IMR-90 (cell line): ENCODE results near the gene COX11. TPM values are rescaled to one million over a fixed set of nuclear protein-coding genes. Genes with fewer than 3 reads are reported as not detected.

ENCODE experiments used
- ATAC-seq: fragments of 200-7000 bp; cut with Tn5 transposase; 2 replicates; pipeline ENCODE4 v1.9.1; 2020; ENCODE audit warnings: low read depth, mild to moderate bottlenecking, moderate library complexity
- BruUV-seq: library from RNA; stranded (reverse); fragments of 400-500 nt; replicated peaks from 2 replicates; lab custom pipeline; 2021; lab: Mats Ljungman, UMichigan
- CTCF ChIA-PET: fragments of 300-600 bp; formaldehyde crosslinking; extraction: SDS; loops from one replicate; lab custom pipeline; 2021; ENCODE audit warnings: antibody characterized with exemption; lab: Yijun Ruan, JAX
- POLR2A ChIA-PET: fragments of 300-600 bp; sonication (Branson Sonifier 250); formaldehyde crosslinking; loops from one replicate; lab custom pipeline; 2022; ENCODE audit warnings: antibody characterized with exemption; ENCODE audit not compliant: unreplicated experiment; lab: Charles Lee
- DNase-seq: peaks from one replicate; pipeline ENCODE4 v3.0.0; 2013
- H2AFZ ChIP-seq: replicated peaks from 2 replicates; pipeline ENCODE3; 2013; ENCODE audit warnings: low read length, mild to moderate bottlenecking; ENCODE audit not compliant: poor library complexity
- H2AK5ac ChIP-seq: 2 replicates; pipeline ENCODE4 v1.6.1; 2013; ENCODE audit warnings: low read depth, low read length, inconsistent platforms
- H2AK9ac ChIP-seq: replicated peaks from 2 replicates; pipeline ENCODE3; 2013; ENCODE audit warnings: mild to moderate bottlenecking, low read depth, low read length, moderate library complexity; ENCODE audit not compliant: poor library complexity
- H2BK120ac ChIP-seq: 2 replicates; pipeline ENCODE4 v1.6.1; 2013; ENCODE audit warnings: low read depth, low read length, inconsistent platforms
- H2BK15ac ChIP-seq: 3 replicates; pipeline ENCODE4 v1.6.1; 2013; ENCODE audit warnings: low read depth, low read length, inconsistent platforms
- H2BK20ac ChIP-seq: 2 replicates; pipeline ENCODE4 v1.6.1; 2013; ENCODE audit warnings: low read depth, mild to moderate bottlenecking, inconsistent platforms, low read length, moderate library complexity
- H2BK5ac ChIP-seq: 2 replicates; pipeline ENCODE4 v1.6.1; 2013; ENCODE audit warnings: mild to moderate bottlenecking, low read depth, low read length, inconsistent platforms; ENCODE audit not compliant: poor library complexity, severe bottlenecking
- H3K14ac ChIP-seq: replicated peaks from 2 replicates; pipeline ENCODE4 v1.6.1; 2013; ENCODE audit warnings: low read depth, low read length, inconsistent platforms
- H3K18ac ChIP-seq: 2 replicates; pipeline ENCODE4 v1.6.1; 2013; ENCODE audit warnings: low read depth, low read length, control low read depth
- H3K23ac ChIP-seq: 2 replicates; pipeline ENCODE4 v1.6.1; 2013; ENCODE audit warnings: low read depth, low read length, inconsistent platforms
- H3K27ac ChIP-seq: 2 replicates; pipeline ENCODE4 v1.5.1; 2013; ENCODE audit warnings: mild to moderate bottlenecking, control low read depth, low read length; ENCODE audit not compliant: insufficient read depth
- H3K27me3 ChIP-seq: 2 replicates; pipeline ENCODE4 v1.6.1; 2013; ENCODE audit warnings: low read length; ENCODE audit not compliant: control insufficient read depth, insufficient read depth
- H3K36me3 ChIP-seq: 2 replicates; pipeline ENCODE4 v1.6.1; 2013; ENCODE audit warnings: low read length, mixed read lengths; ENCODE audit not compliant: control insufficient read depth, insufficient read depth
- H3K4ac ChIP-seq: 2 replicates; pipeline ENCODE4 v1.6.1; 2013; ENCODE audit warnings: low read depth, low read length, inconsistent platforms
- H3K4me1 ChIP-seq: 2 replicates; pipeline ENCODE4 v1.6.1; 2013; ENCODE audit warnings: low read length, mixed read lengths; ENCODE audit not compliant: control insufficient read depth, insufficient read depth
- H3K4me2 ChIP-seq: 2 replicates; pipeline ENCODE4 v1.6.1; 2013; ENCODE audit warnings: low read depth, mild to moderate bottlenecking, control low read depth, low read length, moderate library complexity
- H3K4me3 ChIP-seq: 2 replicates; pipeline ENCODE4 v1.5.1; 2013; ENCODE audit warnings: low read depth, mild to moderate bottlenecking, control low read depth, low read length, moderate library complexity; ENCODE audit not compliant: insufficient read depth
- H3K56ac ChIP-seq: 2 replicates; pipeline ENCODE4 v1.6.1; 2013; ENCODE audit warnings: low read length, inconsistent platforms; ENCODE audit not compliant: insufficient read depth; ENCODE audit errors: extremely low read depth
- H3K79me1 ChIP-seq, 2 experiments: 2 replicates each; pipeline ENCODE4 v1.6.1; 2013; ENCODE audit warnings: low read length in 2 of 2, inconsistent platforms in 1 of 2, low read depth in 1 of 2
- H3K9ac ChIP-seq: 2 replicates; pipeline ENCODE4 v1.6.1; 2013; ENCODE audit warnings: low read depth, low read length, control low read depth
- H3K9me1 ChIP-seq: 2 replicates; pipeline ENCODE4 v1.6.1; 2013; ENCODE audit warnings: low read length, inconsistent platforms; ENCODE audit not compliant: insufficient read depth
- H3K9me3 ChIP-seq: 2 replicates; pipeline ENCODE4 v1.6.1; 2013; ENCODE audit warnings: low read length; ENCODE audit not compliant: control insufficient read depth, insufficient read depth
- H4K20me1 ChIP-seq: 2 replicates; pipeline ENCODE4 v1.6.1; 2013; ENCODE audit warnings: low read length, inconsistent platforms; ENCODE audit not compliant: insufficient read depth
- H4K5ac ChIP-seq: 2 replicates; pipeline ENCODE4 v1.6.1; 2013; ENCODE audit warnings: mild to moderate bottlenecking, low read depth, low read length, control low read depth
- H4K8ac ChIP-seq, 2 experiments: 2 replicates each; pipeline ENCODE4 v1.6.1; 2013; ENCODE audit warnings: low read depth in 2 of 2, low read length in 2 of 2, control low read depth in 1 of 2, inconsistent platforms in 1 of 2
- H4K91ac ChIP-seq: 2 replicates; pipeline ENCODE4 v1.6.1; 2013; ENCODE audit warnings: low read depth, low read length, inconsistent platforms; ENCODE audit not compliant: insufficient read depth
- BHLHE40 ChIP-seq: fragments of 150-350 bp; IDR thresholded peaks from 2 replicates; pipeline ENCODE4 v1.6.1; 2016; ENCODE audit warnings: mild to moderate bottlenecking, low read depth, low read length
- CEBPB ChIP-seq: IDR thresholded peaks from 2 replicates; pipeline ENCODE4 v1.6.1; 2012; ENCODE audit warnings: low read depth, low read length, improper control_type of control experiment
- CTCF ChIP-seq: conservative IDR thresholded peaks from 2 replicates; pipeline ENCODE4 v1.5.1; 2012; ENCODE audit warnings: mild to moderate bottlenecking, low read depth, low read length, improper control_type of control experiment
- ELK1 ChIP-seq: fragments of 150-350 bp; IDR thresholded peaks from 2 replicates; pipeline ENCODE4 v1.6.1; 2016; ENCODE audit warnings: low read depth, mild to moderate bottlenecking, low read length, moderate library complexity, borderline replicate concordance
- FOS ChIP-seq: fragments of 150-350 bp; IDR thresholded peaks from 2 replicates; pipeline ENCODE4 v1.6.1; 2016; ENCODE audit warnings: low read depth, low read length
- MAFK ChIP-seq: IDR thresholded peaks from 2 replicates; pipeline ENCODE4 v1.6.1; 2012; ENCODE audit warnings: low read depth, low read length, improper control_type of control experiment
- MAZ ChIP-seq: IDR thresholded peaks from 2 replicates; pipeline ENCODE4 v1.6.1; 2012; ENCODE audit warnings: low read depth, mild to moderate bottlenecking, low read length, improper control_type of control experiment, moderate library complexity, borderline replicate concordance
- MXI1 ChIP-seq: IDR thresholded peaks from 2 replicates; pipeline ENCODE4 v1.6.1; 2012; ENCODE audit warnings: low read depth, mild to moderate bottlenecking, low read length, moderate library complexity, borderline replicate concordance
- NFE2L2 ChIP-seq: fragments of 150-350 bp; IDR thresholded peaks from 2 replicates; pipeline ENCODE4 v1.6.1; 2016; ENCODE audit warnings: low read depth, mild to moderate bottlenecking, low read length
- POLR2A ChIP-seq: IDR thresholded peaks from 2 replicates; pipeline ENCODE4 v1.6.1; 2012; ENCODE audit warnings: mild to moderate bottlenecking, low read depth, low read length
- RAD21 ChIP-seq: IDR thresholded peaks from 2 replicates; pipeline ENCODE4 v1.6.1; 2012; ENCODE audit warnings: low read length, improper control_type of control experiment
- RCOR1 ChIP-seq: IDR thresholded peaks from 2 replicates; pipeline ENCODE4 v1.6.1; 2012; ENCODE audit warnings: mild to moderate bottlenecking, low read length, improper control_type of control experiment; ENCODE audit not compliant: insufficient replicate concordance
- RFX5 ChIP-seq: IDR thresholded peaks from 2 replicates; pipeline ENCODE4 v1.8.0; 2012; ENCODE audit warnings: low read depth, mild to moderate bottlenecking, low read length, moderate library complexity
- SMC3 ChIP-seq: fragments of 150-350 bp; IDR thresholded peaks from 2 replicates; pipeline ENCODE4 v1.6.1; 2016; ENCODE audit warnings: low read depth, mild to moderate bottlenecking, antibody characterized with exemption, low read length, moderate library complexity
- WGBS, 2 experiments: methylation state at CpG; one replicate each; pipeline versions ENCODE4 v1.1.5 to v1.1.7; 2013; ENCODE audit warnings: missing lambda C conversion rate in 2 of 2; ENCODE audit not compliant: insufficient read length in 1 of 2; ENCODE audit errors: extremely low coverage in 2 of 2; 5-methylcytosine and 5-hydroxymethylcytosine counted together
- dilution Hi-C: fragments of 300-500 bp; cut with HindIII; formaldehyde crosslinking; loops from one replicate; pipeline ENCODE4 v1.14.3; 2018; ENCODE audit warnings: low sequenced_read_pairs; ENCODE audit not compliant: unreplicated experiment
- in situ Hi-C: fragments of 300-500 bp; cut with MboI; formaldehyde crosslinking; loops from 3 replicates; pipeline ENCODE4 v1.14.3; 2019; ENCODE audit warnings: low sequenced_read_pairs, inconsistent platforms, mixed read lengths
- intact Hi-C: fragments of 100-400 bp; cut with micrococcal nuclease; formaldehyde crosslinking; loops from 2 replicates; pipeline ENCODE4 v1.10.0; 2022
- polyA plus RNA-seq, 3 experiments: library from polyadenylated mRNA; depleted of rRNA; stranded (reverse); fragments of >200 nt; gene quantifications; 2 replicates each; pipeline ENCODE4 v1.2.3, GENCODE V29; 2012; ENCODE audit warnings: low replicate concordance in 1 of 3
- total RNA-seq: library from RNA; depleted of rRNA; stranded (reverse); fragments of >200 nt; gene quantifications from 2 replicates; pipeline ENCODE4 v1.2.3, GENCODE V29; 2012
- TF ChIP-seq, protein P1 (sequence below): fragments of 150-350 bp; IDR thresholded peaks from 2 replicates; pipeline ENCODE4 v1.6.1; 2017; ENCODE audit warnings: mild to moderate bottlenecking, antibody characterized with exemption, low read length, low read depth

Gene COX11
- total and polyA plus RNA-seq, 2 of the 4 experiments (the other 2 are of a cell fraction) = 23.6 to 29.4 TPM

DNA sequence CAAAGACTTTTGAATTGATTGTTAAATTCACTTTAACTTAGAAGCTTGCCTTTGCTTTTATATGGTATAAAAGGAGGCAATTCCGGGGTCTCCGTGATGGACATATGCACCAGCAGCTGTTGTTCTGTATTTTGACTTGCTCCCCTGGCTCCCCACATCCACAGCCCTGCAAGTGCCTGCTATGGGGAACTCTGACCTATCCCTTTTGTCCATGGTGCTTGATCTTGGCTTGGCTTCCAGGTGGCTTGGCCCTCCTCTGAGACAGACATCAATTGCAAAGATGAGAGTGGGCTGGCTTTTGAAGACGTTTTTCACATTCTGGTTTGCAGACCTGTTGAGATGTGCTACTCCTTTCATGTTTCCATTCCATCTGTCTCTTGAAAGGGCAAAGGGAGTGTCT is 40.9 kb downstream of the COX11 start:
- Histone ChIP-seq H3K14ac (no peak overlapping the region), H3K27me3 (no peaks in the 10 kb centered on the region), H4K20me1 (no peaks in the 10 kb centered on the region), H3K23ac (no peak overlapping the region), H3K56ac (no peak overlapping the region), H3K36me3 (0 out of 2 replicates have a peak, but pooled peaks cover 4% of the 10 kb centered on the region), H4K91ac (no peak overlapping the region), H3K4me3 (no peak overlapping the region), H4K5ac (no peak overlapping the region), H4K8ac (no peak overlapping the region), H3K4me1 (no peaks in the 10 kb centered on the region), H3K4ac (no peak overlapping the region), H3K18ac (no peak overlapping the region), H2BK5ac (no peak overlapping the region), H3K79me1 (no peaks in the 10 kb centered on the region), H3K4me2 (no peak overlapping the region), H3K9me3 (no peaks in the 10 kb centered on the region), H2BK20ac (no peak overlapping the region), H2AK9ac (no peak overlapping the region), H3K9ac (no peak overlapping the region), H3K9me1 (no peaks in the 10 kb centered on the region), H2BK120ac (no peak overlapping the region), H2AK5ac (no peak overlapping the region), H2AFZ (no peak overlapping the region), H3K27ac (no peak overlapping the region), H2BK15ac (no peak overlapping the region)
- ATAC-seq (no peak), DNase-seq (no peak)
- CTCF ChIA-PET = no interaction called here
- intact Hi-C loops (no loop called here), in situ Hi-C loops (no loop called here), dilution Hi-C loops (no loop called here)
- BruUV-seq = no TSS peak
- TF ChIP-seq CTCF (no peak), MAFK (no peak), POLR2A (no peak), CEBPB (no peak), RCOR1 (no peak), RFX5 (no peak), FOS (no peak), RAD21 (no peak), BHLHE40 (no peak), MAZ (no peak), SMC3 (no peak), ELK1 (no peak), MXI1 (no peak), NFE2L2 (no peak)
- TF ChIP-seq, protein P1, sequence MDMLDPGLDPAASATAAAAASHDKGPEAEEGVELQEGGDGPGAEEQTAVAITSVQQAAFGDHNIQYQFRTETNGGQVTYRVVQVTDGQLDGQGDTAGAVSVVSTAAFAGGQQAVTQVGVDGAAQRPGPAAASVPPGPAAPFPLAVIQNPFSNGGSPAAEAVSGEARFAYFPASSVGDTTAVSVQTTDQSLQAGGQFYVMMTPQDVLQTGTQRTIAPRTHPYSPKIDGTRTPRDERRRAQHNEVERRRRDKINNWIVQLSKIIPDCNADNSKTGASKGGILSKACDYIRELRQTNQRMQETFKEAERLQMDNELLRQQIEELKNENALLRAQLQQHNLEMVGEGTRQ = no peak
- POLR2A ChIA-PET = no interaction called here
- WGBS, 2 experiments = no CpG with 5 or more reads among the region's 3 CpGs
